PC-3 (cell line): ENCODE results near the gene EMID1. TPM values are rescaled to one million over a fixed set of nuclear protein-coding genes. Genes with fewer than 3 reads are reported as not detected.
"Not testable (repeated sequence)": the region's sequence is repeated elsewhere in the genome, so short reads cannot be mapped to it uniquely, and the experiment has no call there.

Experiments used
- ATAC-seq: fragments of 200-7000 bp; cut with Tn5 transposase; 2 replicates; pipeline ENCODE4 v1.9.1; 2020; ENCODE audit warnings: mild to moderate bottlenecking, moderate library complexity
- BruUV-seq: library from RNA; stranded (reverse); fragments of 400-500 nt; replicated peaks from 2 replicates; lab custom pipeline; 2021; lab: Mats Ljungman, UMichigan
- CTCF ChIA-PET: fragments of 300-600 bp; sonication (Branson Sonifier 250); formaldehyde crosslinking; loops from one replicate; lab custom pipeline; 2022; ENCODE audit warnings: antibody characterized with exemption; lab: Charles Lee
- POLR2A ChIA-PET: fragments of 300-600 bp; sonication (Branson Sonifier 250); formaldehyde crosslinking; loops from one replicate; lab custom pipeline; 2022; ENCODE audit warnings: antibody characterized with exemption; ENCODE audit not compliant: unreplicated experiment; lab: Charles Lee
- DNase-seq: peaks from one replicate; pipeline ENCODE4 v3.0.0-alpha.2; 2015
- H2AFZ ChIP-seq: fragments of 300-600 bp; sonication (generic); 2 replicates; pipeline ENCODE4 v1.6.0; 2016; ENCODE audit warnings: antibody characterized with exemption, low read length
- H3F3A ChIP-seq: fragments of 300-600 bp; sonication (generic); one replicate; pipeline ENCODE4 v1.6.0; 2017; ENCODE audit warnings: antibody characterized with exemption, low read length, control low read depth, mild to moderate bottlenecking; ENCODE audit not compliant: unreplicated experiment
- H3K27ac ChIP-seq: fragments of 300-600 bp; sonication (generic); 2 replicates; pipeline ENCODE4 v1.5.1; 2016; ENCODE audit warnings: mild to moderate bottlenecking, low read length
- H3K27me3 ChIP-seq: fragments of 300-600 bp; sonication (generic); 2 replicates; pipeline ENCODE4 v1.6.1; 2016; ENCODE audit warnings: low read length, mixed read lengths
- H3K36me3 ChIP-seq: fragments of 300-600 bp; sonication (generic); 2 replicates; pipeline ENCODE4 v1.6.1; 2016; ENCODE audit warnings: low read depth, mixed run types, low read length, mixed read lengths
- H3K4me1 ChIP-seq: fragments of 300-600 bp; sonication (generic); 2 replicates; pipeline ENCODE4 v1.5.1; 2016; ENCODE audit warnings: low read length; ENCODE audit not compliant: insufficient read depth
- H3K4me2 ChIP-seq: fragments of 300-600 bp; sonication (generic); 2 replicates; pipeline ENCODE4 v1.6.0; 2016; ENCODE audit warnings: low read length
- H3K4me3 ChIP-seq: fragments of 300-600 bp; sonication (generic); 2 replicates; pipeline ENCODE4 v1.5.1; 2016; ENCODE audit warnings: mild to moderate bottlenecking, low read length, mixed read lengths
- H3K79me2 ChIP-seq: fragments of 300-600 bp; sonication (generic); 2 replicates; pipeline ENCODE4 v1.6.1; 2017; ENCODE audit warnings: low read length, mixed read lengths
- H3K9ac ChIP-seq: fragments of 300-600 bp; sonication (generic); 2 replicates; pipeline ENCODE4 v1.6.0; 2016; ENCODE audit warnings: mild to moderate bottlenecking, low read length
- H3K9me2 ChIP-seq: fragments of 300-600 bp; sonication (generic); replicated peaks from 2 replicates; pipeline ENCODE4 v1.6.1; 2016; ENCODE audit warnings: mixed run types, low read length, mixed read lengths
- H3K9me3 ChIP-seq: fragments of 300-600 bp; sonication (generic); 2 replicates; pipeline ENCODE4 v1.6.1; 2016; ENCODE audit warnings: low read length, mixed read lengths
- H4K20me1 ChIP-seq: fragments of 300-600 bp; sonication (generic); 2 replicates; pipeline ENCODE4 v1.6.1; 2016; ENCODE audit warnings: low read length, mixed read lengths
- CTCF ChIP-seq: fragments of 300-600 bp; sonication (generic); conservative IDR thresholded peaks from 2 replicates; pipeline ENCODE4 v1.5.1; 2017; ENCODE audit warnings: antibody characterized with exemption, low read depth, mild to moderate bottlenecking, low read length
- EZH2 ChIP-seq: fragments of 300-600 bp; sonication (generic); IDR thresholded peaks from one replicate; pipeline ENCODE4 v1.6.1; 2017; ENCODE audit warnings: antibody characterized with exemption, mild to moderate bottlenecking, low read length; ENCODE audit not compliant: unreplicated experiment
- EZH2phosphoT487 ChIP-seq: fragments of 300-600 bp; sonication (generic); IDR thresholded peaks from 2 replicates; pipeline ENCODE4 v1.6.1; 2018; ENCODE audit warnings: mild to moderate bottlenecking, antibody characterized with exemption, low read length, borderline replicate concordance
- intact Hi-C: fragments of 100-400 bp; cut with micrococcal nuclease; formaldehyde crosslinking; loops from 2 replicates; pipeline ENCODE4 v1.9.0; 2023
- total RNA-seq: library from RNA; depleted of rRNA; stranded (reverse); fragments of >200 nt; gene quantifications from 2 replicates; pipeline ENCODE4 v1.2.3, GENCODE V29; 2014

EMID1 gene
- total RNA-seq, 1 experiment from 2014 or later = 1.2 TPM

- H3F3A ChIP-seq = no peaks in the 10 kb centered on the region
- no peaks in the 10 kb centered on the region for H3K4me1 ChIP-seq
- no peak for ATAC-seq
- ChIA-PET CTCF (no interaction called here), POLR2A (no interaction called here)
- no peak overlapping the region for H3K9ac ChIP-seq
- intact Hi-C loops = no loop called here
- no peaks in the 10 kb centered on the region for H4K20me1 ChIP-seq
- H3K27ac ChIP-seq = no peak overlapping the region
- no peak for TF ChIP-seq EZH2phosphoT487
- no peak for TF ChIP-seq EZH2
- no peak for TF ChIP-seq CTCF
- DNase-seq = no peak
- H2AFZ ChIP-seq = no peak overlapping the region
- H3K9me3 ChIP-seq = no peaks in the 10 kb centered on the region
- H3K79me2 ChIP-seq = no peaks in the 10 kb centered on the region
- H3K4me3 ChIP-seq = no peak overlapping the region
- H3K27me3 ChIP-seq = no peaks in the 10 kb centered on the region
- no peaks in the 10 kb centered on the region for H3K36me3 ChIP-seq
- no peak overlapping the region for H3K4me2 ChIP-seq
- no peaks in the 10 kb centered on the region for H3K9me2 ChIP-seq
- BruUV-seq = no TSS peak
These were observed 27.7 kb downstream of the EMID1 start for GRCh38 chr22:29233277-29233877.

- not testable (repeated sequence) for BruUV-seq
These were observed 34.8 kb downstream of the EMID1 start for GRCh38 chr22:29240481-29240880.

GRCh38 chr22:29243874-29244446 is 38.3 kb downstream of the EMID1 start:
- Histone ChIP-seq H3K79me2 (no peaks in the 10 kb centered on the region), H3K4me3 (no peak overlapping the region), H3K4me2 (no peak overlapping the region), H3K9ac (no peak overlapping the region), H4K20me1 (no peaks in the 10 kb centered on the region), H3K27me3 (no peaks in the 10 kb centered on the region), H3K36me3 (no peaks in the 10 kb centered on the region), H3K4me1 (no peaks in the 10 kb centered on the region), H3F3A (no peaks in the 10 kb centered on the region), H3K27ac (no peak overlapping the region), H2AFZ (no peak overlapping the region), H3K9me2 (no peaks in the 10 kb centered on the region), H3K9me3 (0 out of 2 replicates have a peak, but pooled peaks cover 4% of the 10 kb centered on the region)
- CTCF ChIA-PET = no interaction called here
- no TSS peak for BruUV-seq
- POLR2A ChIA-PET = no interaction called here
- DNase-seq (no peak), ATAC-seq (no peak)
- TF ChIP-seq EZH2phosphoT487 = no peak
- TF ChIP-seq EZH2 = no peak
- no peak for TF ChIP-seq CTCF
- intact Hi-C loops = loop anchor here (2.0 kb wide), 1 partner anchor 41 kb away; no protein-coding TSS in a partner anchor

More at GRCh38 chr22:29240481-29240880, 34.8 kb downstream of the EMID1 start:
- H3K4me3 ChIP-seq, POLR2A ChIA-PET, H4K20me1 ChIP-seq, H3K4me1 ChIP-seq, intact Hi-C loops, H3K9me3 ChIP-seq, H3K79me2 ChIP-seq, H3K9me2 ChIP-seq, H3K27me3 ChIP-seq, H2AFZ ChIP-seq, H3K4me2 ChIP-seq, DNase-seq, H3K36me3 ChIP-seq, H3F3A ChIP-seq, ATAC-seq, CTCF ChIA-PET, H3K9ac ChIP-seq, H3K27ac ChIP-seq: not testable (repeated sequence)
